Thoracic aorta (tissue), 2 donors: Measurements from ENCODE around the gene NRARP. TPM values are rescaled to one million over a fixed set of nuclear protein-coding genes. Genes with fewer than 3 reads are reported as not detected.

Source experiments
- ATAC-seq: fragments of 150-250 bp; one replicate; pipeline ENCODE4 v1.8.0; 2017; ENCODE audit warnings: low read depth; ENCODE audit not compliant: insufficient number of reproducible peaks, low FRiP score
- DNase-seq: peaks from one replicate; pipeline ENCODE4 v3.0.0-alpha.2; 2020; ENCODE audit warnings: low spot score
- H3K27ac ChIP-seq, 2 donors: fragments of 200-600 bp; sonication (generic); 1 replicate in 1 of 2; 2 replicates in 1 of 2; pipeline ENCODE4 v1.5.1; 2016; ENCODE audit warnings: mild to moderate bottlenecking in 2 of 2, moderate library complexity in 2 of 2
- H3K27me3 ChIP-seq: fragments of 200-600 bp; sonication (generic); replicated peaks from 2 replicates; pipeline ENCODE4 v1.6.0; 2016; ENCODE audit warnings: mild to moderate bottlenecking; ENCODE audit not compliant: insufficient read depth
- H3K36me3 ChIP-seq: fragments of 200-600 bp; sonication (generic); one replicate; pipeline ENCODE4 v1.5.1; 2016
- H3K4me1 ChIP-seq, 2 donors: fragments of 200-600 bp; sonication (generic); 1 replicate in 1 of 2; 2 replicates in 1 of 2; pipeline versions ENCODE4 v1.5.1 to v1.6.0; 2016; ENCODE audit warnings: low read depth in 2 of 2, mild to moderate bottlenecking in 1 of 2; ENCODE audit not compliant: control insufficient read depth in 1 of 2
- H3K4me3 ChIP-seq: fragments of 200-600 bp; sonication (generic); 2 replicates; pipeline ENCODE4 v1.5.1; 2016; ENCODE audit warnings: mild to moderate bottlenecking
- H3K9me3 ChIP-seq: fragments of 200-600 bp; sonication (generic); 2 replicates; pipeline ENCODE4 v1.5.1; 2016
- total RNA-seq, 2 donors: library from RNA; depleted of rRNA; stranded (reverse); fragments of >200 nt; gene quantifications; one replicate each; pipeline versions ENCODE4 v1.1.0 to v1.2.3, GENCODE V29; 2016
- TF ChIP-seq, protein P1 (sequence below): fragments of 200-600 bp; sonication (generic); IDR thresholded peaks from one replicate; pipeline ENCODE4 v1.5.1; 2019; ENCODE audit warnings: antibody characterized with exemption

The NRARP gene
- total RNA-seq, 2 donors from 2014 or later = 8.5 to 16.9 TPM

DNA sequence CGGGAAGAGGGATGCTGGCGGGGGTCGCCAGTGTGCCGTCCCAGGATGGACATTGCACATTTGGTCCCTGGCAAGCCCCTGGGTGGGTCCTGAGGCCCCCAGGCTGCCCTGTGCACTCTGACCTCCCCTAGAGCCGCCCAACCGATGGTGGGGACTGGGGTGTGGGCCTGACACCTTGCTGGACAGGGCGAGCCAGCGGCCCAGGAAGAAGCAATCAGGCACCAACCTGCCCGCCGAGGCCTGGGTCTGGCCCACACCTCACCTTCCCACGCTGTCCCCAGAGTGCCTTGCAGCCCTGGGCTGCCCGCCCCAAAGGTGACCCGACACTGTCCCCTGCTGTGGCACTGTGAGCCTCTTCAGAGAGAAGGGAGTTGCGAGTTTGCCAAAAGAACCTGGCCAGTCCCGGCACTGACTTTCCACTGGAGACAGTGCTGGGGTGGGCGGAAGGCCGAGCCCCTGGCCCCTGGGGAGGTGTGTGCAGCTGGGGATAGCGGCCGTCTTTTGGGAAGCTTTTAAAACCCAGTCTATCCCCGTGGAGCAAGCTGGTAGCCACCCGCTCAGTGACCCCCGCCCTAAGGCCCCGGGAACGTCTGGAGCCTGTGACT lies 12.0 kb upstream of the NRARP start:
- ATAC-seq = no peak
- DNase-seq = no peak

DNA sequence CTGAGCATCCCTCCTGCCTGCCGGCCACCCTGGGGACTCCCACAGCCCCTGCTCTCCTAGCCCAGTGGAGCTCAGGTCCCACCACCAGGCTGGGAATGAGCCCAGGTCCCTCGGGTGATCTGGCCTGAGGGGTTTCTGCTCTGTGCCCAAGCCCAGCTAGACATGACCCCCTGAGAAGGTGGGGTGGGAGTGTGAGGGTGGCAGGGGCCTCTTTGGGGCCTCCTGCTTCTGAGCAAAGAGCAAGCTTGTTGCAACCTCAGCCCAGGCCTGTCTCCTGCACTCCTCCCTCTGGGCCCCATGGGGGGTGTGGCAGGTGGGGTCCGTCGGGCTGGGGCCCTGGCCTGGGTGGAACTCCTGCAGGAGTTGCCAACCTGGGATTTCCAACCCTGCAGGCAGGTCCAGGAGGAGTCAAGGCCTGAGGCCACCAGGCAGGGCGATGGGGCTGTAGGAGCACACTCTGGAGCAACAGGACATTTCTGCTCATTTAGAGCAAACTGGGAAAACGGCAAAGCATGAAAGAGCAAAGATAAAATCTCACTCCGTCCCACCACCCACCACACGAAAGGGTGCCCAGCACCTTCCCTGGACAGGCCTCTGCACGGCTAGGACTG lies 11.4 kb upstream of the NRARP start:
- ATAC-seq (no peak), DNase-seq (no peak)
- TF ChIP-seq, protein P1, sequence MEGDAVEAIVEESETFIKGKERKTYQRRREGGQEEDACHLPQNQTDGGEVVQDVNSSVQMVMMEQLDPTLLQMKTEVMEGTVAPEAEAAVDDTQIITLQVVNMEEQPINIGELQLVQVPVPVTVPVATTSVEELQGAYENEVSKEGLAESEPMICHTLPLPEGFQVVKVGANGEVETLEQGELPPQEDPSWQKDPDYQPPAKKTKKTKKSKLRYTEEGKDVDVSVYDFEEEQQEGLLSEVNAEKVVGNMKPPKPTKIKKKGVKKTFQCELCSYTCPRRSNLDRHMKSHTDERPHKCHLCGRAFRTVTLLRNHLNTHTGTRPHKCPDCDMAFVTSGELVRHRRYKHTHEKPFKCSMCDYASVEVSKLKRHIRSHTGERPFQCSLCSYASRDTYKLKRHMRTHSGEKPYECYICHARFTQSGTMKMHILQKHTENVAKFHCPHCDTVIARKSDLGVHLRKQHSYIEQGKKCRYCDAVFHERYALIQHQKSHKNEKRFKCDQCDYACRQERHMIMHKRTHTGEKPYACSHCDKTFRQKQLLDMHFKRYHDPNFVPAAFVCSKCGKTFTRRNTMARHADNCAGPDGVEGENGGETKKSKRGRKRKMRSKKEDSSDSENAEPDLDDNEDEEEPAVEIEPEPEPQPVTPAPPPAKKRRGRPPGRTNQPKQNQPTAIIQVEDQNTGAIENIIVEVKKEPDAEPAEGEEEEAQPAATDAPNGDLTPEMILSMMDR = no peak
- Histone ChIP-seq H3K9me3 (no peaks in the 10 kb centered on the region), H3K4me3 (no peak overlapping the region), H3K27me3 (no peaks in the 10 kb centered on the region), H3K27ac (no peak overlapping the region), H3K36me3 (no peaks in the 10 kb centered on the region), H3K4me1 (peaks cover 0 to 10% of the 10 kb centered on the region in 2 donors)

More for the DNA sequence above, 12.0 kb upstream of the NRARP start:
- H3K36me3 ChIP-seq = no peaks in the 10 kb centered on the region
- H3K4me1 ChIP-seq = peaks cover 4 to 13% of the 10 kb centered on the region in 2 donors
- H3K27me3 ChIP-seq = no peaks in the 10 kb centered on the region
- H3K4me3 ChIP-seq = no peak overlapping the region
- no peaks in the 10 kb centered on the region for H3K9me3 ChIP-seq
- H3K27ac ChIP-seq = no peak overlapping the region
- TF ChIP-seq, protein P1 = no peak

DNA sequence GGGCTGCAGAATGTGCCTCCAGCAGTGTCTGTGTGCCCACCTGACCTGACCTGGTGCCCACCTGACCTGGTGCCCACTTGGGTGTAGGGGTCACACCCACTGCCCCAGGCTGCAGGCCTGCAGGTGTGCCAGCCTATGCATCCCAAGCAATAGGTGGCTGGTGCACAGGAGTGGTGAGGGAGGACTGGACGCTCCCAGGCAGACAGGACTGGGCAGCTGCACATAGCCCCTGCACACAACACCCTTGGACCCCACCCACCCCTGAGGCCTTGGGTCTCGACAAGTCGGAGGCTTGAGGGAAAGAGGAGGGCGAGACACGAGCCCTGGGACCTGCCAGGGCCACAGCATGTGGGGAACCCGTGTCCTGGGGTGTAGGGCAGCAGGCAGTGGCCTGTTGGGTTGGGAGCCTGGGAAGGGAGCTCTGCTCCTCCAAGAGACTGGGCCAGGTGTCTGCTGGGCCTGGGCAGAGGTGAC lies 10.8 kb upstream of the NRARP start:
- peaks cover 0 to 10% of the 10 kb centered on the region in 2 donors for H3K4me1 ChIP-seq
- DNase-seq (no peak), ATAC-seq (no peak)
- no peaks in the 10 kb centered on the region for H3K36me3 ChIP-seq
- TF ChIP-seq, protein P1 = no peak
- H3K4me3 ChIP-seq = no peak overlapping the region
- H3K27me3 ChIP-seq = no peaks in the 10 kb centered on the region
- no peaks in the 10 kb centered on the region for H3K9me3 ChIP-seq
- H3K27ac ChIP-seq = no peak overlapping the region

- no peak overlapping the region for H3K4me3 ChIP-seq
- H3K9me3 ChIP-seq = no peaks in the 10 kb centered on the region
- no peaks in the 10 kb centered on the region for H3K27me3 ChIP-seq
- ATAC-seq (no peak), DNase-seq (no peak)
- peaks cover 0 to 10% of the 10 kb centered on the region in 2 donors for H3K4me1 ChIP-seq
- H3K36me3 ChIP-seq = no peaks in the 10 kb centered on the region
- peak overlapping the region in 1 of 2 donors; percentile 12 for H3K27ac ChIP-seq
- TF ChIP-seq, protein P1 = no peak
Observed at GRCh38 chr9:137311986-137312851, 10.1 kb upstream of the NRARP start.
